ENCODE data around the gene GGCX. TPM values are rescaled to one million over a fixed set of nuclear protein-coding genes. Genes with fewer than 3 reads are reported as not detected.
"Not testable (repeated sequence)": the region's sequence is repeated elsewhere in the genome, so short reads cannot be mapped to it uniquely, and the experiment has no call there.

GGCX gene
- total RNA-seq, 1 experiment from 2014 or later = 28.1 TPM

- no peak for DNase-seq (ENCODE audit: low spot score)
Measured at GRCh38 chr2:85594715-85595300, 33.5 kb upstream of the GGCX start.

GRCh38 chr2:85593023-85593422, 31.7 kb upstream of the GGCX start:
- no peak for DNase-seq (ENCODE audit: low spot score)

- not testable (repeated sequence) for DNase-seq (ENCODE audit: low spot score)
Measured at GRCh38 chr2:85592299-85592698, 31.0 kb upstream of the GGCX start.

- no peak for DNase-seq (ENCODE audit: low spot score)
Measured at GRCh38 chr2:85591563-85591962, 30.3 kb upstream of the GGCX start.

GRCh38 chr2:85590950-85591349, 29.7 kb upstream of the GGCX start:
- no peak for DNase-seq (ENCODE audit: low spot score)

GRCh38 chr2:85589982-85590791, 28.9 kb upstream of the GGCX start:
- DNase-seq (ENCODE audit: low spot score) = peak; percentile 87

- DNase-seq (ENCODE audit: low spot score) = no peak
Measured at GRCh38 chr2:85589181-85589580, 27.9 kb upstream of the GGCX start.

- no peak for DNase-seq (ENCODE audit: low spot score)
Measured at GRCh38 chr2:85588645-85589044, 27.4 kb upstream of the GGCX start.

- DNase-seq (ENCODE audit: low spot score) = no peak
Measured at GRCh38 chr2:85588236-85588635, 26.9 kb upstream of the GGCX start.

GRCh38 chr2:85585781-85586105, 24.4 kb upstream of the GGCX start:
- DNase-seq (ENCODE audit: low spot score) = peak; percentile 87

GRCh38 chr2:85584857-85585780, 23.8 kb upstream of the GGCX start:
- DNase-seq (ENCODE audit: low spot score) = peak; percentile 97

- no peak for DNase-seq (ENCODE audit: low spot score)
Measured at GRCh38 chr2:85584354-85584856, 23.1 kb upstream of the GGCX start, which contains the start of gene VAMP5. VAMP5 (plus strand) TSS chr2:85584431; CDS start chr2:85584491, 60 bp downstream.

- no peak for DNase-seq (ENCODE audit: low spot score)
Measured at GRCh38 chr2:85583667-85584353, 22.5 kb upstream of the GGCX start.

- DNase-seq (ENCODE audit: low spot score) = no peak
Measured at GRCh38 chr2:85582492-85582891, 21.2 kb upstream of the GGCX start.

GRCh38 chr2:85580206-85580605, 18.9 kb upstream of the GGCX start:
- DNase-seq (ENCODE audit: low spot score) = no peak

GRCh38 chr2:85579266-85579935, 18.1 kb upstream of the GGCX start:
- no peak for DNase-seq (ENCODE audit: low spot score)

GRCh38 chr2:85578243-85579180, 17.2 kb upstream of the GGCX start:
- DNase-seq (ENCODE audit: low spot score) = no peak

GRCh38 chr2:85577386-85578242, 16.3 kb upstream of the GGCX start, which contains the start of gene VAMP8:
VAMP8 (plus strand) TSS chr2:85577586; CDS start chr2:85577647, 61 bp downstream.
- DNase-seq (ENCODE audit: low spot score) = no peak

- no peak for DNase-seq (ENCODE audit: low spot score)
Measured at GRCh38 chr2:85577063-85577385, 15.7 kb upstream of the GGCX start.

All from A172 (cell line).